GM18519 (cell line): Measurements from ENCODE around the gene LRP1B.

Experiments used
- ATAC-seq: cut with Tn5 transposase; IDR thresholded peaks from one replicate; pipeline ENCODE4 v1.9.1; 2021; ENCODE audit warnings: mild to moderate bottlenecking, moderate library complexity; ENCODE audit not compliant: unreplicated experiment, low FRiP score

LRP1B gene

GRCh38 chr2:141381946-141382345, 748.9 kb downstream of the LRP1B start:
- ATAC-seq, result no peak

DNA sequence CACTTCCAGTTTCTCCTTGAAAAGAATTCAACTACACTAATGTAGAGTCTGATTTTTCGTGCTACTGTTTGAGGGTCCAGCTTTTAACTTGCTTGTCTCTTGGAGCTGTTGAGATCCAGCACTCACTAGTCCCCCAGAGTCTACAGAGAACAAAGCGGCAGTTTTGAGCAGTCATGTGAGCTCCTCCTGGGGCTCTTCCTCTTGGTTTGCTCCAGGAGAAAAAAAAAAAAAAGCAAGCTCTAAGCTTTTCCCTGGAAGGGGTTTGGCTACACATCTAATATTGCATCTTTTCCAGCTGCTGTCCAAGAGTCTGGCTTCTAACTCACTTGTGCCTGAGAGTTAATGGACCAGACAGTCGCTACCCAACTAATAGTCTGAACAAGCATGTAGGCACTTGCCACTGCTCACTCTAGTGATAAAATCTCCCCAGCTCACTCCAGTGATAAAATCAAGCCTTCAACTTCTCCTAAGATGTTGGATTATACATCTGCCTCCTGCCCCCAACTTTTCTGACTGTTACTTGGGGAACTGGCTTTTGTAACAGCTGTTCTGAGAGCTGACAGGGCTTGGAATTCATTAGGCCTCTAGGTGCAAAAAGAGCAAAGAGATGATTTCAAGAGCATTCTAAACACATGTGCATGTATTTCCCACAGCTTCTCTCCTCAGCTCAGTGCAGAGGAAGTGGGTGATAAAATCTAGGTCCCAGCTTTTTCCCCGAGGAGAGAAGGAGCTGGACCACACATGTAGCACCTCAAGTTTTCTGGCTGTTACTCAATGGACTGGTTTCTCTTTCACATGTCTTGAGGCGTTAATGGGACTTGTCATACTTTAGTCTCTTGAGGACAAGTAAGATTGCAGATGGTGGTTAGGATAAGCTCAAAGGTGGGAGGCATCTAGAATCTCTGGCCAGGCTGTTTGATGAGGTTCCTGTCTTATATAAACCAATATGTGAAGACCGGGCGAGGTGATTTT, 750.5 kb downstream of the LRP1B start:
- no peak for ATAC-seq

DNA sequence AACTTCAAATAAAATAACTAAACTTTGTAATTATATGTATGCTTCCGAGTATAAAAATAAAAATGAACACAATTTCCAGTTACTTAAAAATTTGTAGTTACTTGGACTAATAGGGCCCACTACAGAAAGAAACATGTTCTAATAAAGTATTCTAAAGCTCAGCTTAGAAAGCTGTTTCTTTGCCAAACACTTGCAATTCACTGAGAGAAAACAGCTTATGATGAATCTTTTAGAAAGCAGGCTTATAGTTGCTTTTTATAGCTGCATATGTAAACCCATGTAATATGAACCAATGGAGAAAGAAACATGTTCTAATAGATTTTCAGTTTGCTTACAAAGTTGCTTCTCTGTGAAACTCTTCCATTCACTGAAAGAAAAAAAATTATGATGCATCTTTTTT, 766.0 kb downstream of the LRP1B start:
- ATAC-seq, result no peak

DNA sequence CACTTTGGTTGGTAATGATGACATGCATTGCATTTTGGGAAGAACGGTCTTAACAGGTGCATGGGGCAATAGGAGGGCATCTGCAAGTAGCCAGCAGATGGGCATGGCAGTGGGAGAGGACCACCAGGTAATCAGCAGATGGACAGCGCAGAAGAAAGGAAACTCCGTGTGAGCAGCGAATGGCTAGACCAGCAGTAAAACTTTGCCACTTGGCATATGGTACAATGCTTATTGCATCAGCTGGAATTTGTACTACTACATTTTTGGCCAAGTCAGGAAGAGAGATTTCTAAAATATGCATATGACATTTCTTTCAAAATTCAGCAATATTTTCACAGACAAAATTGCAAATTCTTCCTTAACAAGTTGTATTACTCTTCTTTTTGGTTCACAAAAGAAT, 768.5 kb downstream of the LRP1B start:
- ATAC-seq, result no peak

DNA sequence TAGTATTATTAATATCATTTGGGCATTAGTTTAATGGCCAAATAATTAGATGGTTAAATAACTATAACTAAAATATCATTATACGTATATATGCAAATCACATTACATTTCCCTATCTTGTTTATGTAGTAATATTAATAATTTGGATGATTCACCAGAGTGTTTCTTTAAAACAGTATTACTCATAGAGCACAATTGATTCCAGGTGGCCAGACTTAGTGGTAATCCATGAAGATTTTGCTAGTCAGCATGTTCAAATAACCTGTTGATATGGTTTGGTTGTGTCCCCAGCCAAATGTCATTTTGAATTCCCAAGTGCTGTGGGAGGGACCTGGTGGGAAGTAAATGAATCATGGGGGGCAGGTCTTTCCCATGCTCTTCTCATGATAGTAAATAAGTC, 782.3 kb downstream of the LRP1B start:
- ATAC-seq, result no peak

DNA sequence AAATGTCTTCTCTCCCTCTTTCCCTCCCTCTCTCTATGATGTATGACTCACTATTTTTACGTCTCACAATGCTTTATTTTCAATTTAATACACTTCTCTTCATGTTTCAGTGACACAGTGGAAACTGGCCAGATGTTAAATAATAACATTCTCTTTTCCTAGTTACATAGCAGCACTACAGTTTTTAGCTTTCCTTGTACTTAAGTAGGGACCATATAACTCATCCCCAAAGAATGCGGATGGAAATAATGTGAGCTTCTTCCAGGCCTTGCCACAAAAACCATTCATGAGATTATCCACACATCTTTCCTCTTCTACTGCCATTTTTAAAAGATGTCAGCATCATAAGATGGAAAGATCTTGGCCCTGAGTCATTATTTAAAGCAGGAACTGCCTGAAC, 789.4 kb downstream of the LRP1B start:
- ATAC-seq, result no peak

- no peak for ATAC-seq
These were observed 799.7 kb downstream of the LRP1B start for GRCh38 chr2:141331127-141331526.

DNA sequence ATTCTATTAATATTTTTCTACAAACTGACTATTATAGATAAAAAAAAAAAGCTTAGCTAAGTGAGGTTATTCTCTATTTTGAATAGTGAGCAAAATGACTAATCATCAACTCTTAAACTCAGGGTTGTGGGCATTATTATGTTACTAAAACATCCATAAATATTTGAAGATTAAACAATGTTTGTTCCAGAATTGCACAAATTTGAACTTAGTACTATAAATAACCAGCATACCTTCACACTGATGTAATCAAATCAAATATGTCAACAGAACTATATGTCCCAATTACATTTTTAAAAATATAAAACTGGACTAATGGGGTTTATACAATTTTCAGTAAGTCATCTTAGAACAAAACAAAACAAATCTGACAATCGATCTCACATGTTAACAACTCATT, 800.9 kb downstream of the LRP1B start:
- ATAC-seq, result no peak

- no peak for ATAC-seq
These were observed 807.2 kb downstream of the LRP1B start for GRCh38 chr2:141323571-141323970.

DNA sequence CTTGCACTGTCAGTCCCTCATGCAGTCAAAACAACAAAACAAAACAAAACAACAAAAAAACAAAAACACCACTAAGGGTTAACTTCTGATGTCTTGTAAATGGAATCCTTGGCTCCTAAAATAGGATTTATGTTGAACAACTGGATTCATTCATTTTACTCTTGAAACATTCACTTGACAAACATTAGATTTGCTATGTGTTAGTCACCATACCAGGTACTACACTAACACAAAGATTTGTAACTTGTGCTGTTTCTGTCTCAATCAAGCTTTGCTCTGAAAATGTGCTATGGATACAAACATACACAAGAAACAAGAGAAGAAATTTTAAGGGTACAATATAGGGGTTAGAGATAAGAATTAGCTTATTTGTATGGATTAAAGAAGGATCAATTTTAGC, 812.8 kb downstream of the LRP1B start:
- no peak for ATAC-seq

DNA sequence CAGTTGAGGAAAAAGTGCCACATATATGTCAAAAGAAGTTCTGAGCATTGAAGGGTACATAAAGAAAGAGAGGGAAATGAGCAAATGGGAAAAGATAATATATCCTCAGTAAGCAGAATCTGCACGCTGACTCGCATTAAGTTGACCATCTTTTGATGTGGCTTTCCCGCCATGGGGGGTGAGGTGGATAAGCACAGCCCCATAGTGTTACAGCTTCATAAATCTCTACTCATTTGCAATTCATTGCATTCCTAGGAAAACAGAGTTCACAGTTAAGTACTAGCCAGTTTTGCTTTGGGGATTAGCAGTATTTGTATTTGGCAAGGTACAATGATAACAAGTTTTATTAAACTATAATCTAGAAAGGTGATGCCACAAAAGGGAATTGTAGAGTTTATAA, 814.2 kb downstream of the LRP1B start:
- ATAC-seq, result no peak

DNA sequence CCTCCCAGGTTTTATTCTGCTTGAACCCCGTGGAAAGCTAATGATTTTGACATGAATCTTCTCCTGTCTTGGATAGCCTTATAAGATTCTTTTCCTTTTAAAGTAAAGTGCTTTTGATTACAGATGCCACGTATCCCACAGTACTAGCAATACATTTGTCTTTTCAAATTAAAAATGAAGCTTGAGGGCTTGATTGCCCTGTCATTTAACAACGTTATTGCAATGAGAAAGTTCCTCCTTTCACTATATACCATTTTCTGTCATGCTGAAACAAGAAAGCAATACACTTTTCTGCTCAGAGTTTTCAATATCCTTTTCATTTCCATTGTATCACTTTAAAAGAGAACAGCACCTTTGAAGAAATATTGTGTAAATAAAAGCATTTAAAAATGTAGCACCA, 814.7 kb downstream of the LRP1B start:
- no peak for ATAC-seq

GRCh38 chr2:141313972-141314371, 816.8 kb downstream of the LRP1B start:
- no peak for ATAC-seq

DNA sequence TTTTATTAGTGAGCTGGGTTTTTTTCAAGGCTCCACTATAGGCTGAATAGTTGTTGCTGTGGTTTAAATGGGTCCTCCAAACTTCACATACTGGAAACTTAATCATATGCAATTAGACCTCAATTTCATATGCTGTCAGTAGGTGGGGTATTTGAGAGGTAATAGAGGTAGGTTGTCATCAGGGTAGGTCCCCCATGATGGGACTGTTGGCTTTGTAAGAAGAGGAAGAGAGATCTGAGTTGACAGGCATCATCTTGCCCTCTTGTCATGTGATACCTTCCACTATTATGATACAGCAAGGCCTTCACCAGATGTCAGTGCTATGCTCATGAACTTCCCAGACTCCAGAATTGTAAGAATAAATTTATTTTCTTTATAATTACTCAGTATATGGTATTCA, 819.4 kb downstream of the LRP1B start:
- no peak for ATAC-seq

DNA sequence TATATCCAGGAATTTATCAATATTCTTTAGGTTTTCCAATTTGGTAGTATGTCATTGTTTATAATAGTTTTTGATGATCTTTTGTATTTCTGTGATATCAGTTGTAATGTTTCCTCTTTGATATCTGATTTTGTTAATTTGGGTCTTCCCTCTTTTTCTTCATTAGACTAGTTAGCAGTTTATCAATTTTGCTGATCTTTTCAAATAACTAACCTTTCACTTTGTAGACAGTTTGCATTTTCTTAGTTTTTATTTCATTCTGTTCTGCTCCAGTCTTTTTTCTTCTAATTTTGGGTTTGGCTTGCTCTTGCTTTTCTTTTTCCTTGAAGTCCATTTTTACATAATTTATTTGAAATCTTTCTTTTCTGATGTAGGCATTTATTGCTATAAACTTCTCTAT, 824.4 kb downstream of the LRP1B start:
- no peak for ATAC-seq

- no peak for ATAC-seq
These were observed 829.3 kb downstream of the LRP1B start for GRCh38 chr2:141301551-141301950.

GRCh38 chr2:141280037-141280436, 850.8 kb downstream of the LRP1B start:
- no peak for ATAC-seq

- no peak for ATAC-seq
These were observed 859.5 kb downstream of the LRP1B start for GRCh38 chr2:141271346-141271745.

GRCh38 chr2:141264848-141265247, 866.0 kb downstream of the LRP1B start:
- no peak for ATAC-seq

DNA sequence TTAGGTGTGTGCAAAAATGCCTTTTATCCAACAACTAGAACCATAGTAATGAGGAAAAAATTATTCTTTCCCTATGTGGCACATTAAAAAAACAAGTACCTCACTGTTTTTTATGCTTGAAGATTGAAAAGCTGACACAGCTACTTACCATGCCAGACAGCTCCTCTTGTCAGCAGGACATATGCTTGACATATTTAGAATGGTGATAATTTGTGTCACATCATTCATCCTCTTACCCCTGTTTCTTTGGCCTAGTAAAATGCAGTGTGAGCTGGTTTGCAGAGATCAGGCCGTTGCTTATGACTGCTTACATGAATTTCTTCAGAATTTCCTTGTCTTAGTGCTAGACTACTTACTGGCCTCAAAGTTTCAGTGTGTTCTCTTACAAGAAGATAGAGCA, 869.9 kb downstream of the LRP1B start:
- ATAC-seq, result no peak

GRCh38 chr2:141259683-141260082, 871.1 kb downstream of the LRP1B start:
- no peak for ATAC-seq

GRCh38 chr2:141242008-141242407, 888.8 kb downstream of the LRP1B start:
- ATAC-seq, result no peak
